Left ventricle myocardium inferior (tissue), 1 donor: ENCODE measurements around the gene PRAF2. TPM values are rescaled to one million over a fixed set of nuclear protein-coding genes. Genes with fewer than 3 reads are reported as not detected.

Experiments
- DNase-seq: peaks from one replicate; pipeline ENCODE4 v3.0.0-alpha.2; 2020
- H3K27ac ChIP-seq: fragments of 200-600 bp; replicated peaks from 2 replicates; pipeline ENCODE4 v1.8.0; 2021
- H3K27me3 ChIP-seq: fragments of 200-600 bp; 2 replicates; pipeline ENCODE4 v1.8.0; 2021; ENCODE audit warnings: low read depth
- H3K36me3 ChIP-seq: fragments of 200-600 bp; 2 replicates; pipeline ENCODE4 v1.8.0; 2021
- H3K4me1 ChIP-seq: fragments of 200-600 bp; 2 replicates; pipeline ENCODE4 v1.8.0; 2021
- H3K4me3 ChIP-seq: fragments of 200-600 bp; 2 replicates; pipeline ENCODE4 v1.8.0; 2021; ENCODE audit warnings: mild to moderate bottlenecking, moderate library complexity
- H3K9me3 ChIP-seq: fragments of 200-600 bp; replicated peaks from 2 replicates; pipeline ENCODE4 v1.8.0; 2021
- intact Hi-C: fragments of 100-400 bp; cut with micrococcal nuclease; formaldehyde crosslinking; loops from one replicate; pipeline ENCODE4 v1.11.0; 2022
- total RNA-seq: library from RNA; stranded (reverse); fragmentation: NEBNext Ultra II Directional; extraction: Animal tissue kit (Norgen Biotek cat#: 25700); gene quantifications from one replicate; pipeline ENCODE4 v1.2.1, GENCODE V29; 2021
- TF ChIP-seq, protein P1 (sequence below): fragments of 200-600 bp; IDR thresholded peaks from 2 replicates; pipeline ENCODE4 v1.8.0; 2021; ENCODE audit warnings: antibody characterized with exemption, mild to moderate bottlenecking, borderline replicate concordance
- donor health status: DM: no; HTN: yes; CAD: no; lungs with severe emphysema.

Gene PRAF2
- total RNA-seq, 1 donor from 2014 or later = 8.7 TPM

DNA sequence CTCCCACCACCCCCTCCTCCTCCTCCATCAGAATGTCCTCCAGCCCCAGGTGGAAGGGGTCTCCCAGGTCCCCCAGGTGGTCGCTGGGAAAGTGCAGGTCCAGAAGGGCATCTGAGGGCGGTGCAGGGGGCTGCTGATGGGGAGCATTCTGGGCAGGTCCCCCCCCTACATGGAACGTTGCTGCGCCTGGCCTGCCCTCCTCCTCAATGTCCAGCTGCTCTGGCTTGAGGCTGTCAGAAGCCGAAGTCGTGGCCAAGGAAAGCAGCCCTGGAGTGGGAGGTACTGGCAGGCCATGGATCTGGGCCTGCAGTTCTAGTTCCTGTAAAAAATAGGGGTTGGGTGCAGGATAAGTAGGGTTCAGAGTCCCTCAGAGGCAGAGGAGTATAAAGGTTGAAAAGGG is 43.5 kb downstream of the PRAF2 start:
- peaks cover 3% of the 10 kb centered on the region for H3K4me1 ChIP-seq
- no peak overlapping the region for H3K4me3 ChIP-seq
- TF ChIP-seq, protein P1, sequence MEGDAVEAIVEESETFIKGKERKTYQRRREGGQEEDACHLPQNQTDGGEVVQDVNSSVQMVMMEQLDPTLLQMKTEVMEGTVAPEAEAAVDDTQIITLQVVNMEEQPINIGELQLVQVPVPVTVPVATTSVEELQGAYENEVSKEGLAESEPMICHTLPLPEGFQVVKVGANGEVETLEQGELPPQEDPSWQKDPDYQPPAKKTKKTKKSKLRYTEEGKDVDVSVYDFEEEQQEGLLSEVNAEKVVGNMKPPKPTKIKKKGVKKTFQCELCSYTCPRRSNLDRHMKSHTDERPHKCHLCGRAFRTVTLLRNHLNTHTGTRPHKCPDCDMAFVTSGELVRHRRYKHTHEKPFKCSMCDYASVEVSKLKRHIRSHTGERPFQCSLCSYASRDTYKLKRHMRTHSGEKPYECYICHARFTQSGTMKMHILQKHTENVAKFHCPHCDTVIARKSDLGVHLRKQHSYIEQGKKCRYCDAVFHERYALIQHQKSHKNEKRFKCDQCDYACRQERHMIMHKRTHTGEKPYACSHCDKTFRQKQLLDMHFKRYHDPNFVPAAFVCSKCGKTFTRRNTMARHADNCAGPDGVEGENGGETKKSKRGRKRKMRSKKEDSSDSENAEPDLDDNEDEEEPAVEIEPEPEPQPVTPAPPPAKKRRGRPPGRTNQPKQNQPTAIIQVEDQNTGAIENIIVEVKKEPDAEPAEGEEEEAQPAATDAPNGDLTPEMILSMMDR = no peak
- H3K27ac ChIP-seq = no peak overlapping the region
- no peaks in the 10 kb centered on the region for H3K9me3 ChIP-seq
- intact Hi-C loops = no loop called here
- no peak for DNase-seq
- peaks cover 39% of the 10 kb centered on the region for H3K36me3 ChIP-seq
- H3K27me3 ChIP-seq = no peaks in the 10 kb centered on the region

DNA sequence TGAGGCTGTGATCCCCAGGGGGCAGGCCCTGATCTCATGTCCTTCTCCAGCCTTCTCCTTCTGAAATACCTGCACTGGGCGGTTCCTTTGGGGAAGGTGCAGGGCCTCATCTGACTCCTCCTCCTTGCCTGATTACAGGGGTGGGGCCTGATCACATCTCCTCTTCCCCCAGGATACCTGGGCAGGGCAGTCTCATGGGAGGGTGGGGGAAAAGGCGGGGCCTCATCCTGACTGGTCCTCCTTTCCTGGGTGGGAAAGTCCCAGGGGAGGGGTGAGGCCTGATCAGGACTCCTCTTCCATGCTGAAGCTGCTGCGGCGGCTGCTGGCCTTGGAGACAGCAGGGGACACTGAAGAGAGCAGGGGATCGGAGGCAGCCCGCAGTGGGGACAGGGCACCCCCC is 43.9 kb downstream of the PRAF2 start:
- no peak for DNase-seq
- no peak overlapping the region for H3K27ac ChIP-seq
- TF ChIP-seq, protein P1 = no peak
- H3K36me3 ChIP-seq = peaks cover 39% of the 10 kb centered on the region
- no peak overlapping the region for H3K4me3 ChIP-seq
- H3K27me3 ChIP-seq = no peaks in the 10 kb centered on the region
- peaks cover 3% of the 10 kb centered on the region for H3K4me1 ChIP-seq
- intact Hi-C loops = no loop called here
- H3K9me3 ChIP-seq = no peaks in the 10 kb centered on the region

Other genes starting within 250 kb of the PRAF2 start
- not detected for gene ERAS, start 247.5 kb downstream of the PRAF2 start, total RNA-seq
- gene PCSK1N, start 238.4 kb downstream of the PRAF2 start, total RNA-seq = not detected
- gene TIMM17B, start 176.2 kb downstream of the PRAF2 start, total RNA-seq = 76.1 TPM
- 60.3 TPM for gene PQBP1, start 176.1 kb downstream of the PRAF2 start, total RNA-seq
- gene SLC35A2, start 162.4 kb downstream of the PRAF2 start, total RNA-seq = 10.4 TPM
- 3.3 TPM for gene PIM2, start 155.0 kb downstream of the PRAF2 start, total RNA-seq
- 21.2 TPM for gene OTUD5, start 116.4 kb downstream of the PRAF2 start, total RNA-seq
- gene KCND1, start 102.2 kb downstream of the PRAF2 start, total RNA-seq = 0.30 TPM
- 20.7 TPM for gene GRIPAP1, start 71.7 kb downstream of the PRAF2 start, total RNA-seq
- 19.2 TPM for gene TFE3, start 30.6 kb downstream of the PRAF2 start, total RNA-seq
- gene CCDC120, start 15.0 kb downstream of the PRAF2 start, total RNA-seq = 1.6 TPM
- 80.4 TPM for gene WDR45, start 5.9 kb upstream of the PRAF2 start, total RNA-seq
- gene GPKOW, start 49.7 kb upstream of the PRAF2 start, total RNA-seq = 18.1 TPM
- gene MAGIX, start 88.8 kb upstream of the PRAF2 start, total RNA-seq = 2.4 TPM
- gene PLP2, start 97.9 kb upstream of the PRAF2 start, total RNA-seq = 42.1 TPM
- 9.7 TPM for gene PRICKLE3, start 112.4 kb upstream of the PRAF2 start, total RNA-seq
- 1.6 TPM for gene SYP, start 126.2 kb upstream of the PRAF2 start, total RNA-seq
- 0.08 TPM for gene CACNA1F, start 159.3 kb upstream of the PRAF2 start, total RNA-seq
- gene CCDC22, start 161.5 kb upstream of the PRAF2 start, total RNA-seq = 10.6 TPM
- gene FOXP3, start 190.7 kb upstream of the PRAF2 start, total RNA-seq = not detected
- 25.3 TPM for gene PPP1R3F, start 195.8 kb upstream of the PRAF2 start, total RNA-seq
- gene GAGE10, start 229.6 kb upstream of the PRAF2 start, total RNA-seq = not detected
- not detected for gene GAGE12J, start 248.0 kb upstream of the PRAF2 start, total RNA-seq